Muscle layer of duodenum (tissue), 2 donors: ENCODE data around the gene SLC16A9.

Experiments
- H3K27ac ChIP-seq: one replicate; pipeline ENCODE4 v1.7.0; 2013; ENCODE audit warnings: mild to moderate bottlenecking, low read length
- H3K27me3 ChIP-seq: one replicate; pipeline ENCODE4 v1.7.0; 2013; ENCODE audit warnings: low read depth, mild to moderate bottlenecking, control low read depth, low read length
- H3K36me3 ChIP-seq, 2 donors: one replicate each; pipeline ENCODE4 v1.7.0; 2013; ENCODE audit warnings: low read length in 2 of 2, control low read depth in 1 of 2, mild to moderate bottlenecking in 1 of 2; ENCODE audit not compliant: insufficient read depth in 2 of 2, control insufficient read depth in 1 of 2
- H3K4me1 ChIP-seq, 2 donors: one replicate each; pipeline ENCODE4 v1.7.0; 2013; ENCODE audit warnings: low read length in 2 of 2, mild to moderate bottlenecking in 2 of 2, control low read depth in 1 of 2, moderate library complexity in 1 of 2; ENCODE audit not compliant: insufficient read depth in 2 of 2, control insufficient read depth in 1 of 2
- H3K4me3 ChIP-seq, 2 donors: one replicate each; pipeline ENCODE4 v1.7.0; 2013; ENCODE audit warnings: low read length in 2 of 2, low read depth in 1 of 2, mild to moderate bottlenecking in 1 of 2
- H3K9me3 ChIP-seq, 2 donors: one replicate each; pipeline ENCODE4 v1.7.0; 2013; ENCODE audit warnings: low read length in 2 of 2, control low read depth in 1 of 2, mild to moderate bottlenecking in 1 of 2; ENCODE audit not compliant: control insufficient read depth in 1 of 2
- donor health status: healthy.

The SLC16A9 gene

DNA sequence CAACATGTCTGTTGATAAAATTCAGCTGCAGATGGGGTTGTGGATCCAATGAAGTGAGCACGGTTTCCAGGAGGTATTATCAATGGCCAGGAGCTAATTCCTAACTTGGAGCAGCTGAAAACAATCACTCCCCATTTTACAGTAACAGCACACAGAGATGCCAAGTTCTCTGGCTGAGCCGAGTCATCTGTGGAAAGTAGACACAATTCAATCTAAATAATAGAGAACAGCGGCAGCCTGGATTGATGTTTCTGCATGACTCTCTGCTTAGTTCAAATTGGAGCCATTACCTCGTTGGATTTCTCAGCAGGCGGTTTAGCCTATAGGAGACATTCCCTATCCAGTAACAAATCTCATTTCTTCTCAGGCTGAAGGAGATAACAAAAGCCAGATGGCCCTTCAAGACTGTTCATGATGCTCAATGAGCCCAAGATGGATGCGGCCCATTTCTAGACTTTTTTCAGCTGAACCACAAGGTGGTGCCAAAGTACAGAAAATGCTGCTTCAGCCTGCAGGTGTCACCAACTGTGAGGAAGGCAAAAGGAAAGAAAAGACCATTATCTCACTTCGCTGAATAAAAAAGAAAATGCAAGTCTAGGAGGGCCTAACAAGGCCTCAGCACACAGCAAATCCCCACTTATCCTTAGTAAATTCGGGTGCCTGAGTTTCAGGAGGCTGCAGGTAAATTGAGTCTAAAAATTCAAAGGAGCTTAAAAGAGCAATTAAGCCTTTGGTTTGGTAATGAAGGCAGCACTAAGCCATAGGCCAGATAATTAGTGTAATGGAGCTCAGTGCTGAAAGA, 83.7 kb downstream of the SLC16A9 start:
- Histone ChIP-seq H3K36me3 (no peaks in the 10 kb centered on the region), H3K27me3 (no peaks in the 10 kb centered on the region), H3K27ac (no peak overlapping the region), H3K4me3 (no peak overlapping the region), H3K9me3 (no peaks in the 10 kb centered on the region), H3K4me1 (peaks cover 0 to 6% of the 10 kb centered on the region in 2 donors)

GRCh38 chr10:59624951-59625350, 84.7 kb downstream of the SLC16A9 start:
- H3K27me3 ChIP-seq, result no peaks in the 10 kb centered on the region
- no peak overlapping the region for H3K4me3 ChIP-seq
- no peak overlapping the region for H3K27ac ChIP-seq
- no peaks in the 10 kb centered on the region for H3K9me3 ChIP-seq
- H3K36me3 ChIP-seq, result no peaks in the 10 kb centered on the region
- peaks cover 0 to 6% of the 10 kb centered on the region in 2 donors for H3K4me1 ChIP-seq

DNA sequence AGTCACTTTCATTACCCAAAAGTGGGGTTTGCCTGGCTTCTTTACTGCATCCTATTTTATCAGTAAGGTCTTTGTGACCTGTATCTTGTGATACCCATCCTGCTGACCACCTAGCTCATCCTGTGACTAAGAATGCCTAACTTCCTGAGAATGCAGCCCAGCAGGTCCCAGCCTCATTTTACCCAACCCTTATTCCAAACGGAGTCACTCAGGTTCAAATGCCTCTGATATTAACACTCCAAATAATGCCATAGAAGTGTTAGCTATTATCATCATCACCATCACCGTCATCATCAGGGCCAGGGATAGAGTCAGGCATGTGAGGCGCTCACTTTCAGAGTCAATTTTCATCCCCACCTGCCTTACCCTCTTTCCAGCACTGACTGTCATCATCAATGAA, 85.5 kb downstream of the SLC16A9 start:
- Histone ChIP-seq H3K4me3 (no peak overlapping the region), H3K27ac (no peak overlapping the region), H3K4me1 (peaks cover 0 to 10% of the 10 kb centered on the region in 2 donors), H3K36me3 (no peaks in the 10 kb centered on the region), H3K9me3 (no peaks in the 10 kb centered on the region), H3K27me3 (no peaks in the 10 kb centered on the region)

DNA sequence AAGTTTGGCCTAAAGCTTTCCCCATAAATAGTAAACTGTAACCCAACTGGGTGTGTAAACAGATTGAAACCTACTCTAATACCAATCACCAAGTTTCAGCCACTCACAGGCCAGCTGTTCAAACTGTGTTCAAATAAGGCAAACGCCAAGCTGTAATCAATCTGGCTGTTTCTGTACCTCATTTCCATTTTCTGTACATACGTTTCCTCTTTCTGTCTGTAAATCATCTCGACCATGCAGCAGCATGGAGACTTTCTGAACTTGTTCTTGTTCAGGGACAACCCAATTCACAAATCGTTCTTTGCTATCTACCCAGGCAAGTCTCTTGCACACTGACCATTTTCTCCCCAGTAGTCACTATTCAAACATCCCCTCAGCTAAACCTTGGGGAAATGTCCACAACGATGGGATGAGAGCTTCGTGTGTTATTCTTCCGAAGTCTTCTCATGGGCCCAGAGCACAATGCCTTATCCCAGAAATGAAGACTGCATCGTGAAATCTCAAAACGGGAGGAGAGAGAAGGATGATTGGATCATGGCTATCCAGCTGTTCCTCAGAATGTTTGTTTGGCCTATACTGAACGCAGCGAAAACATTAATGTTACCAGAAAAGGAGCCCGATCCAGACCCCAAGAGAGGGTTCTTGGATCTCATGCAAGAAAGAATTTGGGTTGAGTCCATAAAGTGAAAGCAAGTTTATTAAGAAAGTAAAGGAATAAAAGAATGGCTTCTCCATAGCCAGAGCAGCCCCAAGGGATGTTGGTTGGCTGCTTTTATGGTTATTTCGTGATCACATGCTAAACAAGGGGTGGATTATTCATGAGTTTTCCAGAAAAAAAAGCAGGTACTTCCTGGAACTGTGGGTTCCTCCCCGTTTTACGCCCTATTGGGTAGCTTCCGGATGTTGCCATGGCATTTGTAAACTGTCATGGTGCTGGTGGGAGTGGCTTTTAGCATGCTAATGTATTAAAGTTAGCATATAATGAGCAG, 86.2 kb downstream of the SLC16A9 start:
- no peaks in the 10 kb centered on the region for H3K27me3 ChIP-seq
- no peak overlapping the region for H3K27ac ChIP-seq
- no peaks in the 10 kb centered on the region for H3K9me3 ChIP-seq
- peaks cover 0 to 11% of the 10 kb centered on the region in 2 donors for H3K4me1 ChIP-seq
- no peak overlapping the region for H3K4me3 ChIP-seq
- no peaks in the 10 kb centered on the region for H3K36me3 ChIP-seq

DNA sequence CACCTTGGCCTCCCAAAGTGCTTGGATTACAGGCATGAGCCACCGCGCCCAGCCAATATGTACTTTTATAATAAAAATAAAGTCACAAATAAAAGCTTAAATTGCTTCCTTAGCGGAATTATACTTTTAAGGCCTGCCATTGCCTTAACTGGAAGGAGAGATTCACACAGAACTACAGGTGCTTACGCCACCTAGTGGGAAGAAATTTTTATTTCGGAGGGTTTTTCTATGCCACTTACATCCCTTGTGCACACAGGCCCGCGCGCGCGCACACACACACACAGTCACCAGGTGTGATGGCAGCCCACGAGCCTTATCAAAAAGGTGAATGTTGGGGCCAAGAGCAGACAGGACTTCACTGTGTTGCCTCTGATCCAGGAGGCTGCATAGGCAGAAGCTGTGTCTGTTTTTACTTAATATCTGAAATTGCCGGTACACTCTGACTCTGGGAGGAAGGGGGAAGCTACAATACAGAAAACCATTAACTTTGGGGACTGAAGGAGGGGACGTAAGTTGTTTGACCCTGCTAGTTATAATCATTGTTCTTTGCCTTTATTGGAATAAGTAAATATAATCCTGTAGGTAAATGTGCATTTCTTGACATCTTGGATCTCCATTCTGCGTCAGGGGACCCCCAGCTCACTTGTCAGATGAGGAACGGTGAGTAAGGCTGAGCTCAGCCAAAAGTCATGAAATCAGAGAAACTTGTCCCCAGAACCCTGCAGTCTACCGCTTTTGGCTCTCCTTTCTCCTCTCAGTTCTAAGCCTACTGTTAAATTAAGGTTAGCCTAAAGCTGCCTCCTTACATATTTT, 87.1 kb downstream of the SLC16A9 start:
- Histone ChIP-seq H3K4me3 (no peak overlapping the region), H3K9me3 (no peaks in the 10 kb centered on the region), H3K27me3 (no peaks in the 10 kb centered on the region), H3K36me3 (no peaks in the 10 kb centered on the region), H3K4me1 (peaks cover 0 to 11% of the 10 kb centered on the region in 2 donors), H3K27ac (no peak overlapping the region)

GRCh38 chr10:59621771-59622170, 87.9 kb downstream of the SLC16A9 start:
- H3K27me3 ChIP-seq, result no peaks in the 10 kb centered on the region
- H3K4me3 ChIP-seq, result no peak overlapping the region
- H3K4me1 ChIP-seq, result peaks cover 0 to 11% of the 10 kb centered on the region in 2 donors
- no peaks in the 10 kb centered on the region for H3K9me3 ChIP-seq
- H3K27ac ChIP-seq, result no peak overlapping the region
- H3K36me3 ChIP-seq, result no peaks in the 10 kb centered on the region

DNA sequence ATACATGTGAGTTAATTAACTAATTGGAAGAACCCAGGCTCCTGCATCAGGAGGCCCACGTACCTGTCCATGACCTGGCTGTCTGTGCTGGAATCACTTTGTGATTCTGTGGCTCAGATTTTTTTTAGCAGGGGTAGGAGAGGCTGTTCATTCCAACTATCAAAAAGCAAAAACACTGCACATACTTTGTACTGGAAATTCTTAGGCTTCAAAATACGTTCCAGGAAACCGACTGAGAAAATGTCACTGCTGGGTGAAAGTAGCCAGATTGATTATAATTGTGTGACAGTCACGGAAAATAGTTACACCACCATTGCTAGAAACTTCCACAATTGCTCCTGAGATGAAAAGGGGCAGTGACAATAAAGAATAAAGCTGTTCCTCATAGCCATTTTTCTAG, 91.0 kb downstream of the SLC16A9 start:
- peaks cover 0 to 5% of the 10 kb centered on the region in 2 donors for H3K4me1 ChIP-seq
- H3K9me3 ChIP-seq, result no peaks in the 10 kb centered on the region
- no peak overlapping the region for H3K4me3 ChIP-seq
- H3K36me3 ChIP-seq, result no peaks in the 10 kb centered on the region
- no peaks in the 10 kb centered on the region for H3K27me3 ChIP-seq
- no peak overlapping the region for H3K27ac ChIP-seq

- no peak overlapping the region for H3K27ac ChIP-seq
- no peaks in the 10 kb centered on the region for H3K9me3 ChIP-seq
- peaks cover 0 to 5% of the 10 kb centered on the region in 2 donors for H3K4me1 ChIP-seq
- H3K27me3 ChIP-seq, result no peaks in the 10 kb centered on the region
- H3K36me3 ChIP-seq, result no peaks in the 10 kb centered on the region
- H3K4me3 ChIP-seq, result no peak overlapping the region
These were observed 91.7 kb downstream of the SLC16A9 start for GRCh38 chr10:59617996-59618395.

DNA sequence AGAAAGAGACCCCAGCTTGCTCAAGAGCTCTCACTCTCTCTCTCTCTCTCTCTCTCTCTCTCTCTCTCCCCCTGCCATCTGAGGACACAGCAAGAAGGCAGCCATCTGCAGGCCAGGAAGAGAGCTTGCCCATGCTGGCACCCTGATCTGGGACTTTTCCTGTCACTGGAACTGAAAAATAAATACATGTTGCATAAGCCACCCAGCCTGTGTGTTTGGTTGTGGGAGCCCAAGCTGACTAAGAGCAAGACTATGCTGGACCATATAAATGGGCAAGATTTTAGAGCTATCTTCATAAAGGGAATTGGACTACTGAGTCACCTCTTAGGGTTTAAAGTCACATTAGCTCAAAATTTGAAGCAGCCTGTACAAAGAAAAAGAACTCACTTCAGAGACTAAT, 98.6 kb downstream of the SLC16A9 start:
- Histone ChIP-seq H3K36me3 (no peaks in the 10 kb centered on the region), H3K27me3 (no peaks in the 10 kb centered on the region), H3K27ac (no peak overlapping the region), H3K9me3 (no peaks in the 10 kb centered on the region), H3K4me1 (no peaks in the 10 kb centered on the region), H3K4me3 (no peak overlapping the region)

DNA sequence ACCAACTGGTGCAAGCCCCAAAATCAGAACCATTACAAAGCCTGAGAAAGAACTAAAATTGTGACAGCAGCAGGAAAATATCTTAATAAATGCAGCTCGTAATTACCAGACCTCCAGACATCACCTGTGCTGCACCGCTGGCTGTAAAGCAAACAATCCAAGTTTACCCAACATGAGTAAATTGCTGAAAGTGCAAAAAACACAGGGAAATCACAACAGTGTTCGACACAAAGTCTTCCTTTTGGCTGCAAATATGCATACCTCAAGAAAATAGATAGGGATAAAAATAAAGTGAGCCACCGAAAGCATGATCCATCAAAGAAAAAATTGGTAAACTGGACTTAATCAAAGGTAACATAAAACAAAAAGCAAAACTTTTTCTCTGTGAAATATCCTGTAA, 101.7 kb downstream of the SLC16A9 start:
- H3K27ac ChIP-seq, result no peak overlapping the region
- H3K4me3 ChIP-seq, result no peak overlapping the region
- H3K4me1 ChIP-seq, result no peaks in the 10 kb centered on the region
- no peaks in the 10 kb centered on the region for H3K9me3 ChIP-seq
- H3K36me3 ChIP-seq, result no peaks in the 10 kb centered on the region
- no peaks in the 10 kb centered on the region for H3K27me3 ChIP-seq

GRCh38 chr10:59606551-59606961, 103.1 kb downstream of the SLC16A9 start:
- H3K36me3 ChIP-seq, result no peaks in the 10 kb centered on the region
- no peak overlapping the region for H3K4me3 ChIP-seq
- no peak overlapping the region for H3K27ac ChIP-seq
- H3K9me3 ChIP-seq, result no peaks in the 10 kb centered on the region
- no peaks in the 10 kb centered on the region for H3K4me1 ChIP-seq
- no peaks in the 10 kb centered on the region for H3K27me3 ChIP-seq
